ENCODE data around the gene CCDC197.

GRCh38 chr14:94008234-94008633 lies 11.1 kb downstream of the CCDC197 start:
- TF ChIP-seq POLR2A (IDR thresholded peaks at IDR 0.05): no peak
- no peak for TF ChIP-seq CTCF (IDR thresholded peaks at IDR 0.05)
- TF ChIP-seq POLR2AphosphoS5 (IDR thresholded peaks at IDR 0.05): no peak
- no peak for TF ChIP-seq EP300 (IDR thresholded peaks at IDR 0.05)

All from stomach (tissue), 4 donors.